ENCODE data around the gene MGAT5B.

The MGAT5B gene

GRCh38 chr17:76880268-76880667, 12.1 kb downstream of the MGAT5B start:
- no peak for FAIRE-seq

DNA sequence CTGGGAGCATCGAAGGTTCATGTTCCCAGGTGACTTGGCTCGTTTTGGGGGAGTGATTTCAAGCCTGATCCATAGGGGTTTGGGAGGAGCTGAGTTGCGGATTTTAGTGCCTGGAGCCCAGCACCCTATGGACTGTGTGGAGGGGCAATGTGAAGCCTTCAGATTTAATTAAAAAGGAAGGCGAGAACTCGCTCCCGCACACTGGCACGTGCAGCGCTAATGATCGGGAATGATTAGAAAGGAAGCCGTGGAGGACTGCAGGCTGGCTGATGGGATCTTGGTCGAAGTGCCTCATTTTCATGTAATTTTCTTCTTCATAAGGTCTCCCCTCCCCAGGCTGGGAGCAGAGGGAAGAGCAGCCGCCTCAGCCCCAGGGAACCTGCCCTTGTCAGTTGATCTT, 12.8 kb downstream of the MGAT5B start:
- no peak for FAIRE-seq

DNA sequence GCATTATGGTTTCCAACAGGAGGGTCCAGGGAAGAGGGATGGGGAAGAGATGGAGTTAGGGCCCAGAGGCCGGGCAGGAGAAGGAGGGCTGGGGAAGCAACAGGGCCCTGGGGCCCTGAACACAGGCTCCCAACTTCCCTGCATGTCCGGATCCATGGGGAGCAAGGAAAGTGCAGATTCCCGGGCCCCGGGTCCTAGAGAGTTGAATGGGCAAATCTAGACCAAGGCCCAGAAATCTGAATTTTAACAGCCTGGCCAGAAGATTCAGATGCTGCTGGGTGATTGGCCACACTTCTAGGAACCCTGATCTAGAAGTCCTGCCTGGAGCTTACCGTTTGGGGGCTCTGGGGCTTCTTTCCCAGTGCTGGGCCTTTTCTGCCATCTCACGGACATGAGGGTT, 13.2 kb downstream of the MGAT5B start:
- no peak for FAIRE-seq

GRCh38 chr17:76881966-76882365, 13.8 kb downstream of the MGAT5B start:
- FAIRE-seq: no peak

GRCh38 chr17:76883744-76884525, 15.7 kb downstream of the MGAT5B start:
- no peak for FAIRE-seq

DNA sequence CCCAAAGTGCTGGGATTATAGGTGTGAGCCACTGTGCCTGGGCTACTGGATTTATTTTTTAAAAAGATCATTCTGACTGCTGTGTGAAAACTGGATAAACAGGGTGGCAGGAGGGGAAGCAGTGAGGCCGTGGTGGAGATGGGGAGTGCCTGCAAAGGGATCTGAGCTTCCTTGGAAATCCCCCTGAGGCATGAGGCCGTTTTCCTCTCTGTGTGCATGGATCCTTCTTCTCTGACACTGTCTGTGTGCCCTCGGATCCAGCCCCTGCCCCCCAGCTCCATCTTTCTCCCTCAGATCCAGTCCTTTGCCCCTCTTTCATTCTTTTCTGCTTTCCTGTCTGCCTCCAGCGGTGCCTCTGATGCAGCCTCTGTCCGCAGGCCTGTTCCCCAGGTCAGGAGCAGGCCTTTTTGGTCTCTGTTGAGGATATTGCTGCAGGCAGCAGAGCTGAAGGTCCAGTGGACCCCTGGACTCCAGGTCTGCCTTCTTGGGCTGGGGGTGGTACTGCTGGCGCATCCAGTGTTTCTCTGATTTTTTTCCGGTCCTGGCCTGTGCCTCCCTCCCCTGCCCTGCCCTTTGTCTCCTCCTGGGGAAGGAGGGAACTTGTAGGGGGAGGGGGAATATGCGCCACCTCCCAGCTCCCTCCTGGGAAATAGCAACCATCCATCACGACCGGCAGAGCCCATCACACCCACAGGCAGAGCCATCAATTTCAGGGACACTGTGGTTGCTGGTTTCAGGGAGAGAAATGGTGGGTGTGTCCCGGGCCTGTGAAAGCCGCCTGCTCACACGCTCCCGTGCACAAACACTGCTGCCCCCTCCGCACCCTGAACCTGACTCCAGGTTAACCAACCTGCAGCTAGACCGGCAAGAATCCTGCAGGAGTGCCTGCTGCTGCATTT, 17.0 kb downstream of the MGAT5B start:
- FAIRE-seq: no peak

DNA sequence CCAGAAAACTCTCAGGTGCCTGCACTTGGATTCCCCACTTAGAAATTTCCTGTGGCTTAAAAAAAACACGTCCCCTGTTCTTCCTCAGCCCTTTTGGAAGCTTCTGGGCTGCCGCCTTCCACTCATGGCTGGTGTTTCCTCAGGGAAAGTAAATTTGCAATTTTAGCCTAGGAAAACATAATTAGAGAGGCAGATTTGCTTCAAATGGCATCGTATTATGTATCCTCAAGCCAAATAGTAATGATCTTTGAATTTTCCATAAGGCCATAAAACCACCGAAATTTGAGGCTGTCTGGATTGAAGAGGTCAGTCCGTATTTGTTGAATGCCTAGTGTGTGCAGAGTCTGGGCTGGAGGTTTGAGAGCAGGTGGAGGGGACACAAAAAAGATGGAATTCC, 17.7 kb downstream of the MGAT5B start:
- no peak for FAIRE-seq

GRCh38 chr17:76886395-76886794, 18.2 kb downstream of the MGAT5B start:
- no peak for FAIRE-seq

GRCh38 chr17:76887802-76888201, 19.6 kb downstream of the MGAT5B start:
- FAIRE-seq: no peak

DNA sequence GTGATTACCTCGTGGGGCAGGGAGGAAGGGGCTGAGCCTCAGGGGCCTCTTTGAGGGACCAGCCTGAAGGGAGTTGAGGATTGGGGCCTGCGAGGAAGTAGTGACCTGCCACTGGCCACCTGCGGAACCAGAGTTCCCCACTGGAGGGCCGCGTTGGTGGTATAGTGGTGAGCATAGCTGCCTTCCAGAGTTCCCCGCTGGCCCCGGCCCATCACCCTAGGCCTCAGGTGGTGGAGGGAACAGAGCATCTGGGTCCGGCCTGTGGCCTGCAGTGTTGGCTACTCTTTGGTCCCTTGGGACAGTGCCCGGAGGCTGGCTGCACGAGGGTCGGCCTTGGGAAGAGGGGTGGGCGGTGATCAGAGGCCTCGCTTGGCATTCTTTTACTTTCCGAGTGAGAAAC, 20.5 kb downstream of the MGAT5B start:
- FAIRE-seq: no peak

- FAIRE-seq: no peak
Observed at GRCh38 chr17:76889323-76889722, 21.1 kb downstream of the MGAT5B start.

- no peak for FAIRE-seq
Observed at GRCh38 chr17:76892329-76892728, 24.1 kb downstream of the MGAT5B start.

DNA sequence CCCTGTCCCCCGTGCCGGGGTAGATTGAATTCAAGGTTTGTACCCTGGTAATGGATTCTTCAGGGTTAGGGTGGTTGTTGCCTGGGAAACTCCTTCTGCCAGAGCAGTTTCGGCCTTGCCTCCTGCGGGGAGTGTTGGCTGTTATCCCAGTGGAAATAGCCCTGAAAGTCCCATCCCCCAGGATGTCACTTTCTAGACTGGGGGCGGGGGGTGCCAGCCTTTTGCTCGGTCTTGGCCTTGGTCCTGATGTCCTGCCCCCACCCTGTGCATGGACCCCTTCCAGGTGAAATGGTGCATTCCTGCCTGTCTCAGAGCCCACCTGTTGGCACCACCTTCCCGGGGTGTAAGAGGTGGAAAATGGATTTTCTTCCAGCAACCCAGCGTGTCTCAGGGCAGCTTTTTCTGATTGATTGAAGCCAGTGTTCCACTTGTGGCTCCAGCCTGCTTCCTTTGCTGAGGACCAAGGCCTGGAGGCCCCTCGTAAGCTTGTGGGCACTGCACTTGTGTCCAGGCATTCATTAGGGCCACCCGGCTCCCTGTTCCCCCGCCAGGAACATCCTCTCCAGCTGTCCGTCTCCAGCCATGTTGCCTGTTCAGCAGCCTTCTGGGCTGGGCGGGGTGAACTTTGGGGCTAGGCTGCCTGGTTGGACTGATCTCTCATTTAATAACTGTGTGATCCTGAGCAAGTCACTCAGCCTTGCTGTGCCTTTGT, 25.6 kb downstream of the MGAT5B start:
- FAIRE-seq: no peak

GRCh38 chr17:76894842-76895241, 26.6 kb downstream of the MGAT5B start:
- no peak for FAIRE-seq

GRCh38 chr17:76897023-76897422, 28.8 kb downstream of the MGAT5B start:
- FAIRE-seq: no peak

GRCh38 chr17:76899414-76899813, 31.2 kb downstream of the MGAT5B start:
- no peak for FAIRE-seq

DNA sequence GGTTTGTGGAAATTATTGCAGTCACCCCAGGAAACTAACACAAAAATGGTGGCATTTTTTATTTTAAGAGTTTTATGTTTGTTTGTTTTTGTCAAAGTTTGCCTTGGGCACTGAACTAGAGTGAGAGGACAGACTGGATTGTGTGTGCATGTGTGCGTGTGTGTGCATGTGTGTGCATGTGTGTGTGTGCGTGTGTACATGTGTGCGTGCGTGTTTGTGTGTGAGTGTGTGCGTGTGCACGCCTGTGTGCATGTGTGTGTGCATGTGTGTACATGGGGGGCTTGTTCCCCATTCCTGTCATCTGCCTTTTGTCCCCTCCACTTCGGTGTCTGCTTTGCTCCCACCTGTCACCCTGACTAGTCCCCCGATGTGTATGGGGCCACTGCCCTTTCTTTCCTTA, 32.5 kb downstream of the MGAT5B start:
- no peak for FAIRE-seq

GRCh38 chr17:76901542-76902197, 33.5 kb downstream of the MGAT5B start:
- no peak for FAIRE-seq

GRCh38 chr17:76902476-76902875, 34.3 kb downstream of the MGAT5B start:
- FAIRE-seq: no peak

DNA sequence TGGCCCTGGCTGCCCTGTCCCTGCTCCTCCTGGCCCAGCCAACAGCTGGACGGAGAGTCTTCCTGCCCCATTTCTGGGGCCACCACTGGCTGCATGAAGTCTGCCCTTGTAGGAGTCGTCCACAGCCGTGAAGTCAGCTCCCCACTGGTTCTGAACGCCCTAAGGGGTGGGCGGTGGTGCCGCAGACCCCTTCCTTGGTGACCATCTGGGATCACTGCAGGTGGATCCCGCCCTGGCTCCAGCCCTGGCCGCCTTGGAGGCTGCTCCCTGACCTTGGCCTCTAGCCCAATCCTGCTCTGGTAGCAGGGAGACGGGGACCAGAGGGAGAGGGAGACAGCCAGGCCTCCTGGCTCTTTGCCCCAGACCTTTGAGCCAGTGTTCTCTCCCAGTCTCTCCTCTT, 35.4 kb downstream of the MGAT5B start:
- no peak for FAIRE-seq

DNA sequence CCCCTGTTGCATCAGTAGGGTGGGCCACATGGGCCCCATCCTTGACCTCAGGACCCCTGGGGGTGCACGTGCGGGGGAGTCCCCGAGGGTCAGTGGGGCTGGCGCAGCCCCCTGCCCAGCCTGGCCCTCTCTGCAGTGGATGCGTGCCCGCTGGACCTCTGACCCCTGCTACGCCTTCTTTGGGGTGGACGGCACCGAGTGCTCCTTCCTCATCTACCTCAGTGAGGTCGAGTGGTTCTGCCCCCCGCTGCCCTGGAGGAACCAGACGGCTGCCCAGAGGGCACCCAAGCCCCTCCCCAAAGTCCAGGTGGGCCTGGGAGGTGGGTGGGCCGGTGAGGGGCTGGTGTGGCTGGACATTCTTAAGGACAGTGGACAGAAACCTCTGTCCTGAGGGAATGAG, 35.9 kb downstream of the MGAT5B start:
- no peak for FAIRE-seq

- FAIRE-seq: no peak
Observed at GRCh38 chr17:76905036-76905435, 36.8 kb downstream of the MGAT5B start.

- no peak for FAIRE-seq
Observed at GRCh38 chr17:76905836-76906235, 37.6 kb downstream of the MGAT5B start.

Data from TTC549 (cell line).